OCI-LY7 (cell line): ENCODE measurements around the gene RETREG2. TPM values are rescaled to one million over a fixed set of nuclear protein-coding genes. Genes with fewer than 3 reads are reported as not detected.
A peak's percentile ranks its signal among the peaks of the same experiment; 100 is the strongest.

Experiments used
- BruUV-seq: library from RNA; stranded (reverse); fragments of 400-500 nt; replicated peaks from 2 replicates; lab custom pipeline; 2021; lab: Mats Ljungman, UMichigan
- CTCF ChIA-PET: fragments of 300-600 bp; sonication (Branson Sonifier 250); formaldehyde crosslinking; loops from one replicate; lab custom pipeline; 2022; ENCODE audit warnings: antibody characterized with exemption; ENCODE audit not compliant: unreplicated experiment; lab: Charles Lee
- POLR2A ChIA-PET: fragments of 300-600 bp; sonication (Branson Sonifier 250); formaldehyde crosslinking; loops from one replicate; lab custom pipeline; 2022; ENCODE audit warnings: antibody characterized with exemption; lab: Charles Lee
- DNase-seq: peaks from one replicate; pipeline ENCODE4 v3.0.0-alpha.2; 2015; ENCODE audit warnings: low spot score
- H2AFZ ChIP-seq: fragments of 200-600 bp; sonication (generic), shearing (Covaris generic); 2 replicates; pipeline ENCODE4 v1.6.1; 2014; ENCODE audit warnings: mild to moderate bottlenecking, antibody characterized with exemption, low read length, moderate library complexity
- H3K27ac ChIP-seq: fragments of 200-600 bp; sonication (generic); 2 replicates; pipeline ENCODE4 v1.5.1; 2014; ENCODE audit warnings: mixed run types, low read depth, mild to moderate bottlenecking, moderate library complexity, low read length, inconsistent platforms; ENCODE audit not compliant: poor library complexity, severe bottlenecking
- H3K36me3 ChIP-seq: fragments of 200-600 bp; sonication (generic); 2 replicates; pipeline ENCODE4 v1.6.1; 2014; ENCODE audit warnings: mild to moderate bottlenecking, antibody characterized with exemption, low read length, moderate library complexity, mixed read lengths; ENCODE audit not compliant: insufficient read depth
- H3K4me1 ChIP-seq: fragments of 200-600 bp; sonication (generic); 2 replicates; pipeline ENCODE4 v1.5.1; 2014; ENCODE audit warnings: mild to moderate bottlenecking, low read length; ENCODE audit not compliant: insufficient read depth, poor library complexity, severe bottlenecking
- H3K4me2 ChIP-seq: fragments of 200-600 bp; sonication (generic); 2 replicates; pipeline ENCODE4 v1.6.1; 2014; ENCODE audit warnings: mild to moderate bottlenecking, low read length
- H3K4me3 ChIP-seq: fragments of 200-600 bp; sonication (generic); 2 replicates; pipeline ENCODE4 v1.5.1; 2014; ENCODE audit warnings: mild to moderate bottlenecking, low read depth, low read length; ENCODE audit not compliant: poor library complexity, severe bottlenecking
- H3K79me2 ChIP-seq: fragments of 200-600 bp; sonication (generic); 2 replicates; pipeline ENCODE4 v1.6.1; 2016; ENCODE audit warnings: low read depth, mild to moderate bottlenecking, low read length, moderate library complexity, mixed read lengths; ENCODE audit not compliant: insufficient read depth
- H3K9me2 ChIP-seq: fragments of 200-600 bp; sonication (generic); 2 replicates; pipeline ENCODE4 v1.6.1; 2016; ENCODE audit warnings: mild to moderate bottlenecking, low read length, mixed read lengths; ENCODE audit not compliant: insufficient read depth
- H3K9me3 ChIP-seq: fragments of 200-600 bp; sonication (generic); 2 replicates; pipeline ENCODE4 v1.6.1; 2014; ENCODE audit warnings: mild to moderate bottlenecking, mixed run types, low read length, mixed read lengths
- H4K20me1 ChIP-seq: fragments of 200-600 bp; sonication (generic); 2 replicates; pipeline ENCODE4 v1.6.1; 2014; ENCODE audit warnings: mild to moderate bottlenecking, antibody characterized with exemption, low read length, moderate library complexity, mixed read lengths; ENCODE audit not compliant: insufficient read depth
- EZH2phosphoT487 ChIP-seq: fragments of 200-600 bp; sonication (generic); IDR thresholded peaks from 2 replicates; pipeline ENCODE4 v1.6.1; 2018; ENCODE audit warnings: low read depth, borderline replicate concordance, mild to moderate bottlenecking, mixed run types, antibody characterized with exemption, low read length, moderate library complexity, mixed read lengths
- intact Hi-C: fragments of 100-400 bp; cut with micrococcal nuclease; formaldehyde crosslinking; loops from one replicate; pipeline ENCODE4 v1.10.0; 2022; ENCODE audit not compliant: unreplicated experiment
- total RNA-seq, 2 experiments: library from RNA; depleted of rRNA in 1 of 2; stranded (reverse); fragments of >200 nt in 1 of 2; shearing (Covaris generic) in 1 of 2; gene quantifications; 2 replicates each; pipeline ENCODE4 v1.2.3, GENCODE V29; 2014 to 2022
- TF ChIP-seq, protein P1 (sequence below): fragments of 200-600 bp; sonication (generic); conservative IDR thresholded peaks from 2 replicates; pipeline ENCODE4 v1.5.1; 2014; ENCODE audit warnings: mild to moderate bottlenecking, antibody characterized with exemption, low read length, moderate library complexity, mixed read lengths

The RETREG2 gene
- total RNA-seq, 2 experiments from 2014 or later: 59.1 to 74.6 TPM

DNA sequence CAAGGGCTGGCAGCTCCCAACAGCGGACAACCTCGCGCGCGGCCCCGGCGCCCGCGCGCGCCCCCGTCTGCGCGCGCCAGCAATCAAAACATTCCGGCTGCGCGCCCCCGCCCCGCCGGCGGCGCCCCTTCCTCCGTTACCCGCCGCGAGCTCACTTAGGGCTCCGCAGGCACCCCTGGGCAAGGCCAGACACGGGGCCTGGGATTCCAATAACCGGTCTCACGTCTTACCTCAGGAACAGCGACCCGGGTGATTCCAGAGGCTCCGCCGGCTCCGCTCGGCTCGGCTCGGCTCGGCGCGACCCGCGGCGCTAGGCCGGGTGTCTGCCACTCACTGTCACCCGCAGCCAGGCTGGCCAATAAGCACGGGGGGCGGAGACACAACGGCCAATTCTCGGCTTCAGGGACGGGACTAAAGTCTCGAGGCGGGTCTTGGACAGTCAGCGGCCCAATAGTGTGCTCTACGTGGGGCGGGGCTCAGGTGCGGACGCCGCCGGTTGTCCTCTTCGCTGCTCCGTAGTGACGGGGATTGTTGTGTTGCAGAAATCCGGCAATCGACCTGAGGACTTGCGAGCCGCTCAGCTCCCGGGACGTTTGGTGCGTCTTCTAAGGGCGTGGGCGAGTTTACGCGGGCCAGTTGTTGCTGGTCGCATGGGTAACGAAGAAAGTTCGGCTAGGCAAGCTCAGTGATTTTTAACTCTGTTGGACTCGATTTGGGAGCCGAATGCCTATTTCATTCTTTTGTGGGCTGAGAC lies 51.4 kb downstream of the RETREG2 start, which contains the start of the genes ANKZF1 and ATG9A:
ANKZF1 (plus strand) TSS at position 502 of the 754 bp plus-strand sequence. CDS start 452 bp downstream, outside the sequence.
ATG9A (minus strand) TSS at position 332 of the 754 bp plus-strand sequence. CDS start 1,612 bp downstream, outside the sequence.
- no peaks in the 10 kb centered on the region for H3K9me2 ChIP-seq
- no peaks in the 10 kb centered on the region for H3K9me3 ChIP-seq
- intact Hi-C loops: loop anchor here (1.0 kb wide), 6 partner anchors 20 to 159 kb away; partner anchors contain the start of genes DNAJB2, NHEJ1, RETREG2 and ZFAND2B
- H4K20me1 ChIP-seq: no peaks in the 10 kb centered on the region
- H3K4me2 ChIP-seq: peak within 1 kb of the TSS; percentile 99
- CTCF ChIA-PET: interaction anchor here (0.6 kb wide), 1 partner anchor 10 kb away, joined by 5 read pairs; no protein-coding TSS in a partner anchor
- H3K79me2 ChIP-seq: peaks cover 19% of the 10 kb centered on the region; the same call in 1 of the 2 replicates
- POLR2A ChIA-PET: interaction anchor here (0.5 to 6.0 kb wide), 13 partner anchors 9 to 167 kb away, joined by 3 to 28 read pairs (median 3); partner anchors contain the start of genes CNPPD1, DNPEP, GLB1L and STK16
- peaks cover 51% of the 10 kb centered on the region for H3K36me3 ChIP-seq
- H3K4me3 ChIP-seq: peak within 1 kb of the TSS; percentile 87
- no TSS peak for BruUV-seq
- TF ChIP-seq EZH2phosphoT487: no peak
- TF ChIP-seq, protein P1, sequence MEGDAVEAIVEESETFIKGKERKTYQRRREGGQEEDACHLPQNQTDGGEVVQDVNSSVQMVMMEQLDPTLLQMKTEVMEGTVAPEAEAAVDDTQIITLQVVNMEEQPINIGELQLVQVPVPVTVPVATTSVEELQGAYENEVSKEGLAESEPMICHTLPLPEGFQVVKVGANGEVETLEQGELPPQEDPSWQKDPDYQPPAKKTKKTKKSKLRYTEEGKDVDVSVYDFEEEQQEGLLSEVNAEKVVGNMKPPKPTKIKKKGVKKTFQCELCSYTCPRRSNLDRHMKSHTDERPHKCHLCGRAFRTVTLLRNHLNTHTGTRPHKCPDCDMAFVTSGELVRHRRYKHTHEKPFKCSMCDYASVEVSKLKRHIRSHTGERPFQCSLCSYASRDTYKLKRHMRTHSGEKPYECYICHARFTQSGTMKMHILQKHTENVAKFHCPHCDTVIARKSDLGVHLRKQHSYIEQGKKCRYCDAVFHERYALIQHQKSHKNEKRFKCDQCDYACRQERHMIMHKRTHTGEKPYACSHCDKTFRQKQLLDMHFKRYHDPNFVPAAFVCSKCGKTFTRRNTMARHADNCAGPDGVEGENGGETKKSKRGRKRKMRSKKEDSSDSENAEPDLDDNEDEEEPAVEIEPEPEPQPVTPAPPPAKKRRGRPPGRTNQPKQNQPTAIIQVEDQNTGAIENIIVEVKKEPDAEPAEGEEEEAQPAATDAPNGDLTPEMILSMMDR: no peak
- peak within 1 kb of the TSS; percentile 42; the same call in 1 of the 2 replicates for H2AFZ ChIP-seq
- DNase-seq: peak; percentile 99
- peaks cover 16% of the 10 kb centered on the region for H3K4me1 ChIP-seq
- peak within 1 kb of the TSS; percentile 76 for H3K27ac ChIP-seq

DNA sequence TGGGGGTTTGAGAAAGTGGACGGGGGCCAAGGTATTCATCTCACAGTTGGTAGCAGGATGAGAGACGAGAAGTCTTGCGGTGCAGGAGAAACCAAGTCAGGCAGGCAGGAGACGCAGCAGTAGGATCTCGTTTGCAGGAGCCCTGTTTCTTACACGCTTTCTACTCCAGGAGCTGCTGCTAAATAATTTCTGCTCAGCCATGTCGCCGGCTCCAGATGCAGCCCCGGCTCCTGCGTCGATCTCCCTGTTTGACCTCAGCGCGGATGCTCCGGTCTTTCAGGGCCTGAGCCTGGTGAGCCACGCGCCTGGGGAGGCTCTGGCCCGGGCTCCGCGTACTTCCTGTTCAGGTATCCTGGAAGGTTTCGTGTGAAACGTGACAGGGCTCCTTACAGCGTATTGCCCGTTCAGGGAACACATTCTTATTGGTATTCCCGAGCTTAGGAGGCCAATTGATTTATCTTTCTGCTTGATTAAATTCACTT lies 52.0 kb downstream of the RETREG2 start:
- Histone ChIP-seq H3K4me3 (peak overlapping the region; percentile 87), H3K27ac (peak overlapping the region; percentile 76), H2AFZ (peak overlapping the region; percentile 42; the same call in 1 of the 2 replicates), H3K79me2 (peaks cover 19% of the 10 kb centered on the region; the same call in 1 of the 2 replicates), H3K4me2 (peak overlapping the region; percentile 75), H3K36me3 (peaks cover 51% of the 10 kb centered on the region), H3K9me3 (no peaks in the 10 kb centered on the region), H3K9me2 (no peaks in the 10 kb centered on the region), H3K4me1 (peaks cover 16% of the 10 kb centered on the region), H4K20me1 (no peaks in the 10 kb centered on the region)
- CTCF ChIA-PET: interaction anchor here (0.6 kb wide), 1 partner anchor 11 kb away, joined by 5 read pairs; no protein-coding TSS in a partner anchor
- intact Hi-C loops: no loop called here
- TF ChIP-seq, protein P1: no peak
- no peak for TF ChIP-seq EZH2phosphoT487
- POLR2A ChIA-PET: interaction anchor here (1.2 to 6.0 kb wide), 8 partner anchors 9 to 54 kb away, joined by 3 to 28 read pairs (median 4); partner anchors contain the start of genes CNPPD1, GLB1L, STK16 and TUBA4A
- BruUV-seq: TSS peak; percentile 80
- peak; percentile 74 for DNase-seq
